ENCODE measurements around the gene CXCL1. TPM values are rescaled to one million over a fixed set of nuclear protein-coding genes. Genes with fewer than 3 reads are reported as not detected.

CXCL1 gene
- total and polyA plus RNA-seq, 2 donors (not counting 1 experiment from before 2014, with no cell fraction given): 1.4 to 1.5 TPM

DNA sequence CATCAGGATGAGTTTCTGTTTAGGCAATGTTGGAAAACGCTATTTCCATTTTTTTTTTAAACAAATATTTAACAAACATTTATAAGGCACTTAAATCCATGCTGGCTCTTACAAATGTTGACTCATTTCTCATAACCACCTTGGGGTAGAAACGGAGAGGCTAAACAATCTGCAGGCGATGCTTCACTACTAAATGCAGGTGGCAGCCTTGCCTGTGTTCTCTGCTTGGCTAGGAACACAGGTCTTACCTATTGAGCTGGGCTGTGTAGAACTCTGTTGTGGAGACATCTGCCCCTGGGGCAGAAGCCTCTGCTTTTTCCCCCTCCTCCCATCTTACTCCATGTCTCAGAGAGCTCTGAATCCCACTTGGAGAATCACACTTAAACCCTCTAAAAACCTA is 1.4 kb upstream of the CXCL1 start:
- Histone ChIP-seq H2AFZ (ENCODE audit: low read length) (no peak overlapping the region), H3K79me2 (ENCODE audit: control insufficient read depth, insufficient read depth, low read length) (no peaks in the 10 kb centered on the region), H4K20me1 (ENCODE audit: control insufficient read depth, extremely low read depth, insufficient read depth, low read length) (no peaks in the 10 kb centered on the region), H3K4me1 (ENCODE audit: control insufficient read depth, extremely low read depth, insufficient read depth, low read length) (no peaks in the 10 kb centered on the region), H3K27me3 (ENCODE audit: control insufficient read depth, insufficient read depth, low read length) (no peaks in the 10 kb centered on the region), H3K9ac (ENCODE audit: insufficient read depth, low read length) (no peak overlapping the region), H3K27ac (ENCODE audit: insufficient read depth, low read length) (no peak overlapping the region), H3K4me2 (ENCODE audit: extremely low read depth, insufficient read depth, low read length) (no peak overlapping the region), H3K9me3 (ENCODE audit: control insufficient read depth, insufficient read depth, low read depth, low read length) (no peaks in the 10 kb centered on the region), H3K4me3 (replicated peaks in 1 of 4; ENCODE audit: control extremely low read depth in 1 of 4, insufficient read depth in 1 of 4, low read depth in 3 of 4, low read length in 4 of 4) (no peak overlapping the region), H3K36me3 (ENCODE audit: control insufficient read depth, insufficient read depth, low read length) (no peaks in the 10 kb centered on the region)
- DNase-seq (ENCODE audit: low read depth in 2 of 2): peak in 1 of 2 donors; percentile 13
- TF ChIP-seq EZH2 (IDR thresholded peaks at IDR 0.05; ENCODE audit: low read length, missing control alignments): no peak
- TF ChIP-seq, protein P1, sequence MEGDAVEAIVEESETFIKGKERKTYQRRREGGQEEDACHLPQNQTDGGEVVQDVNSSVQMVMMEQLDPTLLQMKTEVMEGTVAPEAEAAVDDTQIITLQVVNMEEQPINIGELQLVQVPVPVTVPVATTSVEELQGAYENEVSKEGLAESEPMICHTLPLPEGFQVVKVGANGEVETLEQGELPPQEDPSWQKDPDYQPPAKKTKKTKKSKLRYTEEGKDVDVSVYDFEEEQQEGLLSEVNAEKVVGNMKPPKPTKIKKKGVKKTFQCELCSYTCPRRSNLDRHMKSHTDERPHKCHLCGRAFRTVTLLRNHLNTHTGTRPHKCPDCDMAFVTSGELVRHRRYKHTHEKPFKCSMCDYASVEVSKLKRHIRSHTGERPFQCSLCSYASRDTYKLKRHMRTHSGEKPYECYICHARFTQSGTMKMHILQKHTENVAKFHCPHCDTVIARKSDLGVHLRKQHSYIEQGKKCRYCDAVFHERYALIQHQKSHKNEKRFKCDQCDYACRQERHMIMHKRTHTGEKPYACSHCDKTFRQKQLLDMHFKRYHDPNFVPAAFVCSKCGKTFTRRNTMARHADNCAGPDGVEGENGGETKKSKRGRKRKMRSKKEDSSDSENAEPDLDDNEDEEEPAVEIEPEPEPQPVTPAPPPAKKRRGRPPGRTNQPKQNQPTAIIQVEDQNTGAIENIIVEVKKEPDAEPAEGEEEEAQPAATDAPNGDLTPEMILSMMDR (conservative IDR thresholded peaks at IDR 0.05 in 1 of 2, IDR thresholded peaks at IDR 0.05 in 1 of 2; ENCODE audit: low read depth in 1 of 2, low read length in 2 of 2): no peak

DNA sequence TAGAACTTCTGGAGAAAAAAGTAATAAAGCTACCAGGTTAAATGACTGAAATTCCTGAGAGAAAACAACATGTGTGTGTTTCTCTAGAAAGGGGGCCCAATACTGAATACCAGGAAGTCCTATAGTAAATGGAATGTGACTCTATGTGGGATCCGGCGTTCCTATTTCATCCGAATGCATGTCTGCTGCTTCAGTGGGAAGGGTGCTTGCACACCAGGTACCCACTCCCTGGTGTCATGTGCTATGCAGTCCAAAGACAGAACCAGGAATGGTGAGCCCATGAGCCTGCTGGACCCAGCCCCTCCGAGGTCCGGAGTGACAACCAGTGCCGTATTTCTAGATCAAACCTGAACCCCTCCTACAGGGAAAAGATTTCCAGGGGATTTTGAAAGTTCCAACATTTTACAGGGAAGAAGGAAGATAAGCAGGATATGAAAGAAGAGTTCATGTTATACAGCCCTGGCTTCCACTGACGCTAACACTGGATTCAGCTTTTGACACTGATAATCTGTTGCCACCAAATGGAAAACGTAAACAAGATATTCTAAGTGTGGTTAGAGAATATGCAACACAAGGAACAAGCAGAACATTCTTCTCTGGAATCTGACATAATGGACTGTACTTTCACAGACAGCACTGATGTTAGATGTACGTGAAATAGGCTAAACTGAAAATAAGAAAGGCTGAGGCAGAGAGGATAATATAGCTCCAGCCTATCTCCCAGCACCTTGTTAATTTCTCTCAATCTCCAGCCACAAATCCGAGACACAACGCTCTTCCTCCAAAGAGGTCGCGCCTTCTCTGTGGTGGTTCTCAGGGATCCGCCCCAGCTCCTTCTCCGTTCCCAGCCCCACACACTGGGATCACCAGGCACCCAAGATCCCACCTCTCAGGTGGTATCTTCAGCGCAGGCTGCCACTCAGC is 725 bp upstream of the CXCL1 start:
- TF ChIP-seq EZH2 (IDR thresholded peaks at IDR 0.05; ENCODE audit: low read length, missing control alignments): no peak
- TF ChIP-seq, protein P1 (conservative IDR thresholded peaks at IDR 0.05 in 1 of 2, IDR thresholded peaks at IDR 0.05 in 1 of 2; ENCODE audit: low read depth in 1 of 2, low read length in 2 of 2): no peak
- no peaks in the 10 kb centered on the region for H3K27me3 ChIP-seq (ENCODE audit: control insufficient read depth, insufficient read depth, low read length)
- no peaks in the 10 kb centered on the region for H3K36me3 ChIP-seq (ENCODE audit: control insufficient read depth, insufficient read depth, low read length)
- H4K20me1 ChIP-seq (ENCODE audit: control insufficient read depth, extremely low read depth, insufficient read depth, low read length): no peaks in the 10 kb centered on the region
- H3K9me3 ChIP-seq (ENCODE audit: control insufficient read depth, insufficient read depth, low read depth, low read length): no peaks in the 10 kb centered on the region
- peak in 1 of 2 donors; percentile 29 for DNase-seq (ENCODE audit: low read depth in 2 of 2)
- H3K27ac ChIP-seq (ENCODE audit: insufficient read depth, low read length): no peak overlapping the region
- H3K79me2 ChIP-seq (ENCODE audit: control insufficient read depth, insufficient read depth, low read length): no peaks in the 10 kb centered on the region
- H2AFZ ChIP-seq (ENCODE audit: low read length): peak overlapping the region; percentile 73
- peak overlapping the region; percentile 65 for H3K9ac ChIP-seq (ENCODE audit: insufficient read depth, low read length)
- no peaks in the 10 kb centered on the region for H3K4me1 ChIP-seq (ENCODE audit: control insufficient read depth, extremely low read depth, insufficient read depth, low read length)
- peak overlapping the region; percentile 52 to 74 (median 63) for H3K4me3 ChIP-seq (replicated peaks in 1 of 4; ENCODE audit: control extremely low read depth in 1 of 4, insufficient read depth in 1 of 4, low read depth in 3 of 4, low read length in 4 of 4)
- peak overlapping the region; percentile 91 for H3K4me2 ChIP-seq (ENCODE audit: extremely low read depth, insufficient read depth, low read length)

DNA sequence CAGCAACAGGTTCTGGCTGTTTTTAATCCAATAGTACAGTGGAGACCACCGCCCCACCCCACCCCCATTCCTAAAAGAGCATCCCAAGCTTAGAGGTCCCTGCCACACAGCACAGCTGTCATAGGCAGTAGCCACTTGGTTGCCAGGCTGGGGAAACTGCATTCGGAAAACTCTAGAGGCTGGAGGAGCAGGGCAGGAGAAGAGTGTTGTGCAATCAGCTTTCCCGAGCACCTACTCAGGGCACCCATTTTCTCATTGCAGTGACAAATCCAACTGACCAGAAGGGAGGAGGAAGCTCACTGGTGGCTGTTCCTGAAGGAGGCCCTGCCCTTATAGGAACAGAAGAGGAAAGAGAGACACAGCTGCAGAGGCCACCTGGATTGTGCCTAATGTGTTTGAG is 1.1 kb downstream of the CXCL1 start:
- Histone ChIP-seq H3K9ac (ENCODE audit: insufficient read depth, low read length) (no peak overlapping the region), H3K36me3 (ENCODE audit: control insufficient read depth, insufficient read depth, low read length) (no peaks in the 10 kb centered on the region), H2AFZ (ENCODE audit: low read length) (no peak overlapping the region), H3K4me3 (replicated peaks in 1 of 4; ENCODE audit: control extremely low read depth in 1 of 4, insufficient read depth in 1 of 4, low read depth in 3 of 4, low read length in 4 of 4) (peak overlapping the region in 2 of 4 experiments; percentile 52 to 71), H3K27ac (ENCODE audit: insufficient read depth, low read length) (no peak overlapping the region), H3K79me2 (ENCODE audit: control insufficient read depth, insufficient read depth, low read length) (no peaks in the 10 kb centered on the region), H4K20me1 (ENCODE audit: control insufficient read depth, extremely low read depth, insufficient read depth, low read length) (no peaks in the 10 kb centered on the region), H3K9me3 (ENCODE audit: control insufficient read depth, insufficient read depth, low read depth, low read length) (no peaks in the 10 kb centered on the region), H3K27me3 (ENCODE audit: control insufficient read depth, insufficient read depth, low read length) (no peaks in the 10 kb centered on the region), H3K4me1 (ENCODE audit: control insufficient read depth, extremely low read depth, insufficient read depth, low read length) (no peaks in the 10 kb centered on the region), H3K4me2 (ENCODE audit: extremely low read depth, insufficient read depth, low read length) (no peak overlapping the region)
- DNase-seq (ENCODE audit: low read depth in 2 of 2): no peak
- TF ChIP-seq EZH2 (IDR thresholded peaks at IDR 0.05; ENCODE audit: low read length, missing control alignments): no peak
- TF ChIP-seq, protein P1 (conservative IDR thresholded peaks at IDR 0.05 in 1 of 2, IDR thresholded peaks at IDR 0.05 in 1 of 2; ENCODE audit: low read depth in 1 of 2, low read length in 2 of 2): no peak
